A549 (cell line): ENCODE data around the gene MKNK1. TPM values are rescaled to one million over a fixed set of nuclear protein-coding genes. Genes with fewer than 3 reads are reported as not detected.

ENCODE experiments used
- ATAC-seq, 2 experiments: fragments of 200-7000 bp in 1 of 2; fragments of >200 bp in 1 of 2; cut with Nextera tagmentation in 1 of 2; cut with Tn5 transposase in 1 of 2; 3 replicates each; pipeline versions ENCODE4 v1.8.0 to v1.9.1; 2018 to 2020; ENCODE audit warnings: mild to moderate bottlenecking in 1 of 2, moderate library complexity in 1 of 2
- CTCF ChIA-PET: fragments of 300-600 bp; sonication (Branson Sonifier 250); formaldehyde crosslinking; extraction: SDS; loops from one replicate; lab custom pipeline; 2021; ENCODE audit warnings: antibody characterized with exemption, inconsistent platforms; lab: Yijun Ruan, JAX
- POLR2A ChIA-PET: fragments of 350-600 bp; formaldehyde crosslinking; extraction: SDS; loops from one replicate; lab custom pipeline; 2021; ENCODE audit warnings: antibody characterized with exemption, inconsistent platforms; lab: Yijun Ruan, JAX
- DNase-seq, 2 experiments: peaks; one replicate each; pipeline versions ENCODE4 v3.0.0 to v3.0.0-alpha.2; 2011 to 2016; ENCODE audit warnings: low read depth in 1 of 2, low spot score in 1 of 2
- FAIRE-seq: peaks from 2 replicates; lab custom pipeline; 2011; peaks lifted over from hg19 to GRCh38; lab: Jason Lieb, UNC
- H3K27ac ChIP-seq, 2 experiments: fragments of >200 bp; sonication (Bioruptor Twin); formaldehyde crosslinking; 3 replicates each; pipeline ENCODE4 v1.5.1; 2016 to 2017
- H3K4me1 ChIP-seq: fragments of >200 bp; sonication (Bioruptor Twin); formaldehyde crosslinking; 3 replicates; pipeline ENCODE4 v1.6.1; 2016
- H3K4me2 ChIP-seq: fragments of >200 bp; sonication (Bioruptor Twin); formaldehyde crosslinking; 3 replicates; pipeline ENCODE4 v1.6.1; 2016
- H3K4me3 ChIP-seq: fragments of >200 bp; sonication (Bioruptor Twin); formaldehyde crosslinking; 3 replicates; pipeline ENCODE4 v1.5.1; 2016
- H3K9me3 ChIP-seq: fragments of >200 bp; sonication (Bioruptor Twin); formaldehyde crosslinking; 3 replicates; pipeline ENCODE4 v1.6.1; 2016
- CBX2 ChIP-seq: fragments of 200-600 bp; sonication (generic); IDR thresholded peaks from 2 replicates; pipeline ENCODE4 v1.6.1; 2016; ENCODE audit warnings: low read depth, mild to moderate bottlenecking, borderline replicate concordance
- CHD2 ChIP-seq: fragments of 150-350 bp; IDR thresholded peaks from 2 replicates; pipeline ENCODE4 v1.6.1; 2014; ENCODE audit warnings: low read length; ENCODE audit not compliant: partially characterized antibody
- EHF ChIP-seq: fragments of 250-450 bp; sonication (Bioruptor Pico); IDR thresholded peaks from 2 replicates; pipeline ENCODE4 v1.5.0; 2020; ENCODE audit warnings: mild to moderate bottlenecking
- EHMT2 ChIP-seq: fragments of 200-600 bp; sonication (generic); IDR thresholded peaks from 2 replicates; pipeline ENCODE4 v1.6.1; 2016; ENCODE audit warnings: antibody characterized with exemption, low read depth, mild to moderate bottlenecking, moderate library complexity
- ESRRA ChIP-seq: fragments of 150-350 bp; IDR thresholded peaks from 2 replicates; pipeline ENCODE4 v1.6.1; 2014; ENCODE audit warnings: mild to moderate bottlenecking, low read length, borderline replicate concordance
- FOSB ChIP-seq: fragments of 250-450 bp; sonication (Bioruptor Pico); IDR thresholded peaks from 2 replicates; pipeline ENCODE4 v1.5.0; 2020; ENCODE audit warnings: mild to moderate bottlenecking, moderate library complexity
- GATA3 ChIP-seq: IDR thresholded peaks from 2 replicates; pipeline ENCODE4 v1.6.1; 2012; ENCODE audit warnings: borderline replicate concordance
- JUNB ChIP-seq: fragments of >200 bp; sonication (Bioruptor Twin); formaldehyde crosslinking; IDR thresholded peaks from 2 replicates; pipeline ENCODE4 v1.6.1; 2016
- MAFK ChIP-seq: fragments of 450-650 bp; IDR thresholded peaks from 2 replicates; pipeline ENCODE4 v1.6.1; 2014; ENCODE audit not compliant: partially characterized antibody
- MAX ChIP-seq: IDR thresholded peaks from 2 replicates; pipeline ENCODE4 v1.6.1; 2012
- MYC ChIP-seq: IDR thresholded peaks from 2 replicates; pipeline ENCODE4 v1.6.1; 2012; ENCODE audit warnings: mild to moderate bottlenecking, inconsistent platforms, low read length, improper control_type of control experiment, borderline replicate concordance
- PBX3 ChIP-seq: IDR thresholded peaks from 2 replicates; pipeline ENCODE4 v1.6.1; 2012
- PHF8 ChIP-seq: fragments of 200-600 bp; sonication (generic); IDR thresholded peaks from 2 replicates; pipeline ENCODE4 v1.6.1; 2016; ENCODE audit warnings: low read depth, mild to moderate bottlenecking, antibody characterized with exemption, moderate library complexity, borderline replicate concordance
- POLR2A ChIP-seq: IDR thresholded peaks from 2 replicates; pipeline ENCODE4 v1.6.1; 2012; ENCODE audit warnings: mild to moderate bottlenecking, low read length
- RAD21 ChIP-seq, 2 experiments: fragments of >200 bp in 1 of 2; sonication (Bioruptor Twin) in 1 of 2; formaldehyde crosslinking in 1 of 2; IDR thresholded peaks in 1 of 2; conservative IDR thresholded peaks in 1 of 2; 2 replicates in 1 of 2; 3 replicates in 1 of 2; pipeline ENCODE4 v1.6.1; 2012 to 2018; ENCODE audit warnings: inconsistent platforms in 1 of 2
- RCOR1 ChIP-seq: fragments of 150-350 bp; IDR thresholded peaks from 2 replicates; pipeline ENCODE4 v1.6.1; 2014; ENCODE audit warnings: antibody characterized with exemption, low read length, low read depth
- RFX5 ChIP-seq: fragments of 450-650 bp; IDR thresholded peaks from 2 replicates; pipeline ENCODE4 v1.7.1; 2014; ENCODE audit warnings: antibody characterized with exemption, mild to moderate bottlenecking, moderate library complexity
- RNF2 ChIP-seq: fragments of 200-600 bp; sonication (generic); IDR thresholded peaks from 2 replicates; pipeline ENCODE4 v1.6.1; 2016; ENCODE audit warnings: low read depth, mild to moderate bottlenecking, antibody characterized with exemption, moderate library complexity, borderline replicate concordance
- SREBF2 ChIP-seq: fragments of 450-650 bp; IDR thresholded peaks from 2 replicates; pipeline ENCODE4 v1.6.1; 2014; ENCODE audit warnings: mild to moderate bottlenecking, moderate library complexity
- TFCP2L1 ChIP-seq: fragments of 250-450 bp; sonication (Bioruptor Pico); IDR thresholded peaks from 2 replicates; pipeline ENCODE4 v1.5.0; 2021; ENCODE audit warnings: mild to moderate bottlenecking
- TP53 ChIP-seq: fragments of 250-450 bp; sonication (Bioruptor Pico); IDR thresholded peaks from 2 replicates; pipeline ENCODE4 v1.5.0; 2021; ENCODE audit warnings: mild to moderate bottlenecking, moderate library complexity
- ZC3H11A ChIP-seq: fragments of 450-650 bp; IDR thresholded peaks from 2 replicates; pipeline ENCODE4 v1.6.1; 2014; ENCODE audit warnings: antibody characterized with exemption, mild to moderate bottlenecking
- WGBS: methylation state at CpG from one replicate; pipeline ENCODE4 v1.1.6; 2017; ENCODE audit errors: missing lambda C conversion rate; 5-methylcytosine and 5-hydroxymethylcytosine counted together
- polyA plus RNA-seq, 4 experiments: library from polyadenylated mRNA; depleted of rRNA in 3 of 4; stranded (reverse); fragments of >200 nt; fragmentation: RNase III in 1 of 4; extraction: RNeasy Plus Mini Kit Qiagen cat#74134 plus additional on column Dnase treatment in 1 of 4; gene quantifications; 2 replicates in 3 of 4; 3 replicates in 1 of 4; pipeline ENCODE4 v1.2.3, GENCODE V29; 2011 to 2017
- TF ChIP-seq, protein P1 (sequence below): fragments of 450-650 bp; IDR thresholded peaks from 2 replicates; pipeline ENCODE4 v1.6.1; 2014; ENCODE audit warnings: antibody characterized with exemption
- TF ChIP-seq, protein P2 (sequence below): fragments of 250-450 bp; sonication (Bioruptor Pico); IDR thresholded peaks from 2 replicates; pipeline ENCODE4 v1.5.0; 2021; ENCODE audit warnings: mild to moderate bottlenecking, moderate library complexity, borderline replicate concordance

The MKNK1 gene
- polyA plus RNA-seq, 2 of the 4 experiments (the other 2 are of a cell fraction), result 20.8 to 28.4 TPM

DNA sequence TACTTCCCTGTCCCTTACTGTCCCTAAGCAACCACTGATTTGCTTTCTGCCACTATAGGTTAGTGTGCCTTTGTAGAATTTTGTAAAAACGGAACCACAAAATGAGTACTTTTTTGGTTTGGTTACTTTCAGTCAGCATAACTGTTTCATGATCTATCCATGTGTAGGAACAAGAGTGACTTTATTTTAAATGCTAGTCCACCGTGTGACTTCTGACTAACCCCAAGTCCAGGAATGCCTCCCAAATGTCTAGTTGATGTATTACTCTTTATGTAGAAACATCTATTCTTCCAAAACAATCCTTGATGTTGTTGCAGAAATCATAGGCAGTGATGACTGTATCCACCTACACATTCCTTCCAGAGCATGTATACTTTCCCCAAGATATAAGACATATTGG, 42.8 kb upstream of the MKNK1 start:
- peaks cover 9% of the 10 kb centered on the region for H3K9me3 ChIP-seq
- TF ChIP-seq ZC3H11A, result no peak
- TF ChIP-seq TFCP2L1 (CRISPR knock-in tag), result no peak
- TF ChIP-seq RFX5, result no peak
- TF ChIP-seq, protein P1, sequence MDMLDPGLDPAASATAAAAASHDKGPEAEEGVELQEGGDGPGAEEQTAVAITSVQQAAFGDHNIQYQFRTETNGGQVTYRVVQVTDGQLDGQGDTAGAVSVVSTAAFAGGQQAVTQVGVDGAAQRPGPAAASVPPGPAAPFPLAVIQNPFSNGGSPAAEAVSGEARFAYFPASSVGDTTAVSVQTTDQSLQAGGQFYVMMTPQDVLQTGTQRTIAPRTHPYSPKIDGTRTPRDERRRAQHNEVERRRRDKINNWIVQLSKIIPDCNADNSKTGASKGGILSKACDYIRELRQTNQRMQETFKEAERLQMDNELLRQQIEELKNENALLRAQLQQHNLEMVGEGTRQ, result no peak
- TF ChIP-seq, all 56 proteins: peak for 0
- no peak overlapping the region for H3K27ac ChIP-seq
- H3K4me1 ChIP-seq, result peaks cover 22% of the 10 kb centered on the region
- DNase-seq (no peak), FAIRE-seq (no peak), ATAC-seq (no peak)
- ChIA-PET CTCF (no interaction called here), POLR2A (no interaction called here)
- 84% methylated on average over 2 of the region's 2 CpGs for WGBS
- no peak overlapping the region for H3K4me3 ChIP-seq
- H3K4me2 ChIP-seq, result no peak overlapping the region

DNA sequence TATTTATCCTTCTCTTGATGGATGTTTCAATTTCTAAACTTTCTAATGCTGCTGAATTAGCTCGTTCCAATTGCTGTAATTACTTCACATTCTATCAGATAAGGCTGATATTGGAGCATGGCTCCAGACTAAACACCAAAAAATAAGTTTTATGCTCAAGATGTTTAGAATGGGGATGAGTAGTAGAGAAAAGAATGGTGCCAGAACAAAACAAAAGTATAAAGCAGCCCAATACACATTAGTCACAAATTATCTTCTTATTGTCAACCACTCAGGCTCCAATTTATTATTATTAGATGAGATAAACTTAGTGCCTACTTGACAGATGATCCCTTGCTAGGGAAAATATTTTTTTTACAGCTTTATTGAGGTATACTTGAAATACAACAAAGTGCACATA, 42.3 kb upstream of the MKNK1 start:
- Histone ChIP-seq H3K27ac (no peak overlapping the region), H3K4me1 (peaks cover 22% of the 10 kb centered on the region), H3K9me3 (peaks cover 9% of the 10 kb centered on the region), H3K4me2 (no peak overlapping the region), H3K4me3 (no peak overlapping the region)
- 88% methylated on average over 1 of the region's 1 CpG for WGBS
- no peak for TF ChIP-seq GATA3
- no peak for TF ChIP-seq SREBF2
- TF ChIP-seq PBX3, result no peak
- no peak for TF ChIP-seq RCOR1
- no peak for TF ChIP-seq EHMT2
- TF ChIP-seq RNF2, result no peak
- no peak for TF ChIP-seq MAX
- TF ChIP-seq, protein P2, sequence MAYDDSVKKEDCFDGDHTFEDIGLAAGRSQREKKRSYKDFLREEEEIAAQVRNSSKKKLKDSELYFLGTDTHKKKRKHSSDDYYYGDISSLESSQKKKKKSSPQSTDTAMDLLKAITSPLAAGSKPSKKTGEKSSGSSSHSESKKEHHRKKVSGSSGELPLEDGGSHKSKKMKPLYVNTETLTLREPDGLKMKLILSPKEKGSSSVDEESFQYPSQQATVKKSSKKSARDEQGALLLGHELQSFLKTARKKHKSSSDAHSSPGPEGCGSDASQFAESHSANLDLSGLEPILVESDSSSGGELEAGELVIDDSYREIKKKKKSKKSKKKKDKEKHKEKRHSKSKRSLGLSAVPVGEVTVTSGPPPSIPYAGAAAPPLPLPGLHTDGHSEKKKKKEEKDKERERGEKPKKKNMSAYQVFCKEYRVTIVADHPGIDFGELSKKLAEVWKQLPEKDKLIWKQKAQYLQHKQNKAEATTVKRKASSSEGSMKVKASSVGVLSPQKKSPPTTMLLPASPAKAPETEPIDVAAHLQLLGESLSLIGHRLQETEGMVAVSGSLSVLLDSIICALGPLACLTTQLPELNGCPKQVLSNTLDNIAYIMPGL (CRISPR knock-in tag), result no peak
- TF ChIP-seq CHD2, result no peak
- TF ChIP-seq CBX2, result no peak
- TF ChIP-seq MAFK, result no peak
- TF ChIP-seq MYC, result no peak
- ChIA-PET POLR2A (no interaction called here), CTCF (no interaction called here)
- DNase-seq (no peak), ATAC-seq (no peak), FAIRE-seq (no peak)

DNA sequence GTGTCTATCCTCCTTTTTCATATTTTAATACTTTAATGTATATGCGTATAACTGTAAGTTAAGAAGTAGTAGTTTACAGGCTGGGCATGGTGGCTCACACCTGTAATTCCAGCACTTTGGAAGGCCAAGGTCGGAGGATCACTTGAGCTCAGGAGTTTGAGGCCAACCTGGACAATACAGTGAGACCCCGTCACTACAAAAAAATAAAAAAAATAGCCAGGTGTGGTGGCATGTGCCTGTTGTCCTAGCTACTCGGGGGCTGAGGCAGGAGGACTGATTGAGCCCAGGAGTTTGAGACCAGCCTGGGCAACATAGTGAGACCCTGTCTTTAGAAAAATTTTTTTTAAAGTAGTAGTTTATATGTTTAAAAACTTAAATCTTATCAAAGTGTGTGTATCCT, 41.7 kb upstream of the MKNK1 start:
- CTCF ChIA-PET, result no interaction called here
- H3K4me3 ChIP-seq, result no peak overlapping the region
- no peak for ATAC-seq
- TF ChIP-seq TP53 (CRISPR knock-in tag), result no peak
- TF ChIP-seq FOSB (CRISPR knock-in tag), result no peak
- no peak for TF ChIP-seq EHF (CRISPR knock-in tag)
- TF ChIP-seq PHF8, result no peak
- no peak for TF ChIP-seq RAD21 (conservative IDR thresholded peaks at IDR 0.05 in 1 of 2, IDR thresholded peaks at IDR 0.05 in 1 of 2)
- TF ChIP-seq POLR2A, result no peak
- TF ChIP-seq ESRRA, result no peak
- TF ChIP-seq JUNB, result no peak
- TF ChIP-seq EHMT2, result no peak
- TF ChIP-seq, all 56 proteins: peak for 0
- H3K27ac ChIP-seq, result no peak overlapping the region
- H3K4me2 ChIP-seq, result no peak overlapping the region
- 87% methylated on average over 4 of the region's 4 CpGs for WGBS
- H3K4me1 ChIP-seq, result peaks cover 22% of the 10 kb centered on the region
- DNase-seq (no peak), FAIRE-seq (no peak)
- peaks cover 9% of the 10 kb centered on the region for H3K9me3 ChIP-seq
- POLR2A ChIA-PET, result no interaction called here
